Thoracic aorta (tissue), 2 donors: ENCODE results near the gene METTL26. TPM values are rescaled to one million over a fixed set of nuclear protein-coding genes. Genes with fewer than 3 reads are reported as not detected.

ENCODE experiments used
- ATAC-seq: fragments of 150-250 bp; one replicate; pipeline ENCODE4 v1.8.0; 2017; ENCODE audit warnings: low read depth; ENCODE audit not compliant: insufficient number of reproducible peaks, low FRiP score
- DNase-seq: peaks from one replicate; pipeline ENCODE4 v3.0.0-alpha.2; 2020; ENCODE audit warnings: low spot score
- H3K27ac ChIP-seq, 2 donors: fragments of 200-600 bp; sonication (generic); 1 replicate in 1 of 2; 2 replicates in 1 of 2; pipeline ENCODE4 v1.5.1; 2016; ENCODE audit warnings: mild to moderate bottlenecking in 2 of 2, moderate library complexity in 2 of 2
- H3K27me3 ChIP-seq: fragments of 200-600 bp; sonication (generic); replicated peaks from 2 replicates; pipeline ENCODE4 v1.6.0; 2016; ENCODE audit warnings: mild to moderate bottlenecking; ENCODE audit not compliant: insufficient read depth
- H3K36me3 ChIP-seq: fragments of 200-600 bp; sonication (generic); one replicate; pipeline ENCODE4 v1.5.1; 2016
- H3K4me1 ChIP-seq, 2 donors: fragments of 200-600 bp; sonication (generic); 1 replicate in 1 of 2; 2 replicates in 1 of 2; pipeline versions ENCODE4 v1.5.1 to v1.6.0; 2016; ENCODE audit warnings: low read depth in 2 of 2, mild to moderate bottlenecking in 1 of 2; ENCODE audit not compliant: control insufficient read depth in 1 of 2
- H3K4me3 ChIP-seq: fragments of 200-600 bp; sonication (generic); 2 replicates; pipeline ENCODE4 v1.5.1; 2016; ENCODE audit warnings: mild to moderate bottlenecking
- H3K9me3 ChIP-seq: fragments of 200-600 bp; sonication (generic); 2 replicates; pipeline ENCODE4 v1.5.1; 2016
- CTCF ChIP-seq: fragments of 200-600 bp; sonication (generic); IDR thresholded peaks from one replicate; pipeline ENCODE4 v1.5.1; 2019; ENCODE audit warnings: antibody characterized with exemption
- total RNA-seq, 2 donors: library from RNA; depleted of rRNA; stranded (reverse); fragments of >200 nt; gene quantifications; one replicate each; pipeline versions ENCODE4 v1.1.0 to v1.2.3, GENCODE V29; 2016

METTL26 gene
- total RNA-seq, 2 donors from 2014 or later: 83.4 to 217 TPM

- no peaks in the 10 kb centered on the region for H3K27me3 ChIP-seq
- peaks cover 4% of the 10 kb centered on the region for H3K36me3 ChIP-seq
- no peak for ATAC-seq
- H3K4me1 ChIP-seq: peaks cover 15 to 27% of the 10 kb centered on the region in 2 donors
- H3K4me3 ChIP-seq: no peak overlapping the region
- no peak for TF ChIP-seq CTCF
- no peak overlapping the region for H3K27ac ChIP-seq
- no peak for DNase-seq
- no peaks in the 10 kb centered on the region for H3K9me3 ChIP-seq
Measured at GRCh38 chr16:651844-652243, 15.7 kb upstream of the METTL26 start.

- Histone ChIP-seq H3K27me3 (no peaks in the 10 kb centered on the region), H3K4me3 (peak overlapping the region; percentile 79), H3K27ac (no peak overlapping the region), H3K4me1 (peaks cover 15 to 27% of the 10 kb centered on the region in 2 donors), H3K36me3 (no peaks in the 10 kb centered on the region), H3K9me3 (no peaks in the 10 kb centered on the region)
- no peak for TF ChIP-seq CTCF
- DNase-seq (no peak), ATAC-seq (no peak)
Measured at GRCh38 chr16:649631-650030, 13.5 kb upstream of the METTL26 start.

GRCh38 chr16:648781-649589 lies 12.9 kb upstream of the METTL26 start, which contains the start of gene WDR90:
Gene WDR90, plus strand, starts transcription at chr16:649365. Its CDS starts 52 bp downstream, at chr16:649417.
- peaks cover 15 to 27% of the 10 kb centered on the region in 2 donors for H3K4me1 ChIP-seq
- ATAC-seq: peak; percentile 59
- peak within 1 kb of the TSS; percentile 71 to 81 for H3K27ac ChIP-seq
- H3K27me3 ChIP-seq: no peaks in the 10 kb centered on the region
- DNase-seq: peak; percentile 64
- H3K9me3 ChIP-seq: no peaks in the 10 kb centered on the region
- peak within 1 kb of the TSS; percentile 79 for H3K4me3 ChIP-seq
- no peaks in the 10 kb centered on the region for H3K36me3 ChIP-seq
- TF ChIP-seq CTCF: no peak

GRCh38 chr16:648071-648780 lies 12.1 kb upstream of the METTL26 start:
- H3K4me1 ChIP-seq: peaks cover 15 to 28% of the 10 kb centered on the region in 2 donors
- DNase-seq: no peak
- no peak for ATAC-seq

More at GRCh38 chr16:648071-648780, 12.1 kb upstream of the METTL26 start:
- no peak for TF ChIP-seq CTCF
- H3K9me3 ChIP-seq: no peaks in the 10 kb centered on the region
- no peaks in the 10 kb centered on the region for H3K36me3 ChIP-seq
- H3K4me3 ChIP-seq: peak overlapping the region; percentile 79
- H3K27ac ChIP-seq: peak overlapping the region; percentile 71 to 81
- H3K27me3 ChIP-seq: no peaks in the 10 kb centered on the region
